Adrenal gland (tissue), 12 donors: ENCODE measurements around the gene GCHFR. TPM values are rescaled to one million over a fixed set of nuclear protein-coding genes. Genes with fewer than 3 reads are reported as not detected.

Experiments
- DNase-seq, 7 donors: peaks; one replicate each; pipeline ENCODE4 v3.0.0-alpha.2; 2019 to 2020
- H3K27ac ChIP-seq, 5 donors: fragments of 200-600 bp; sonication (generic) in 4 of 5; 1 replicate in 3 of 5; 2 replicates in 2 of 5; pipeline versions ENCODE4 v1.5.1 to v1.8.0; 2016 to 2020; ENCODE audit warnings: mild to moderate bottlenecking in 1 of 5
- H3K27me3 ChIP-seq: fragments of 200-600 bp; 2 replicates; pipeline ENCODE4 v1.8.0; 2021
- H3K36me3 ChIP-seq, 2 donors: fragments of 200-600 bp; replicated peaks in 1 of 2; 1 replicate in 1 of 2; 2 replicates in 1 of 2; pipeline versions ENCODE4 v1.5.1 to v1.8.0; 2018 to 2022
- H3K4me1 ChIP-seq, 2 donors: fragments of 200-600 bp; replicated peaks in 1 of 2; 1 replicate in 1 of 2; 2 replicates in 1 of 2; pipeline versions ENCODE4 v1.5.1 to v1.8.0; 2018 to 2021
- H3K4me3 ChIP-seq, 4 donors: fragments of 200-600 bp; sonication (generic) in 3 of 4; one replicate each; pipeline ENCODE4 v1.5.1; 2016 to 2018
- H3K9me3 ChIP-seq, 3 donors: fragments of 200-600 bp; sonication (generic) in 1 of 3; replicated peaks in 1 of 3; 1 replicate in 2 of 3; 2 replicates in 1 of 3; pipeline versions ENCODE4 v1.5.1 to v1.8.0; 2016 to 2021
- CTCF ChIP-seq, 6 experiments: fragments of 450-650 bp in 4 of 6; fragments of 200-600 bp in 2 of 6; sonication (generic) in 1 of 6; IDR thresholded peaks; 1 replicate in 5 of 6; 2 replicates in 1 of 6; pipeline versions ENCODE4 v1.5.1 to v1.8.0; 2016 to 2021; ENCODE audit warnings: antibody characterized with exemption in 6 of 6, mild to moderate bottlenecking in 2 of 6, moderate library complexity in 1 of 6
- POLR2A ChIP-seq, 2 donors: fragments of 450-650 bp; IDR thresholded peaks; one replicate each; pipeline ENCODE4 v1.6.1; 2017; ENCODE audit warnings: antibody characterized with exemption in 2 of 2, mild to moderate bottlenecking in 2 of 2, moderate library complexity in 1 of 2
- WGBS, 4 donors: extraction: QIAGEN DNeasy Blood & Tissue Kit in 2 of 4; methylation state at CpG; one replicate each; pipeline versions ENCODE4 v1.1.5 to v1.1.7; 2013 to 2017; 5-methylcytosine and 5-hydroxymethylcytosine counted together
- intact Hi-C, 2 donors: fragments of 100-400 bp; cut with DNase I; formaldehyde crosslinking; loops; one replicate each; pipeline versions ENCODE4 v1.14.1 to v1.15.0; 2022 to 2023
- polyA plus RNA-seq, 3 donors: library from polyadenylated mRNA; stranded (reverse); fragments of 200-250 nt in 2 of 3; fragments of 350-450 nt in 1 of 3; fragmentation: Illumina TruSeq in 1 of 3; extraction: RNeasy Lipid Tissue Mini Kit (QIAGEN cat#74804) in 1 of 3; gene quantifications; one replicate each; pipeline ENCODE4 v1.2.3, GENCODE V29; 2013 to 2014
- total RNA-seq, 9 donors: library from RNA; depleted of rRNA in 4 of 9; stranded (reverse); fragments of >200 nt in 4 of 9; fragments of 120-200 nt in 1 of 9; fragmentation: NEBNext Ultra II Directional in 1 of 9; extraction: Animal tissue kit (Norgen Biotek cat#: 25700) in 1 of 9; gene quantifications; one replicate each; pipeline versions ENCODE4 v1.1.0 to v1.2.4, GENCODE V29; 2013 to 2023
- donor health status: healthy with polysubstance abuse.
- donor health status: Bipolar disorder and iron deficiency.
- donor health status: DM: yes; HTN: yes; CAD: no.
- donor health status: DM: no; HTN: no; CAD: no.
- donor health status: DM: no; HTN: no; CAD: no.
- donor health status: DM: yes; HTN: yes; CAD: no.

Gene GCHFR
- total and polyA plus RNA-seq, 12 donors: 6.1 to 77.3 (median 20.1) TPM

- WGBS, 4 donors: 77 to 89% (median 84%) methylated on average over 3 of the region's 3 CpGs
- Histone ChIP-seq H3K4me1 (no peaks in the 10 kb centered on the region), H3K9me3 (no peaks in the 10 kb centered on the region), H3K4me3 (no peak overlapping the region), H3K27me3 (no peaks in the 10 kb centered on the region), H3K27ac (no peak overlapping the region), H3K36me3 (peaks cover 0 to 9% of the 10 kb centered on the region in 2 donors)
- no peak for DNase-seq
- TF ChIP-seq POLR2A (IDR thresholded peaks at IDR 0.05) (no peak), CTCF (IDR thresholded peaks at IDR 0.05) (no peak)
- intact Hi-C loops: no loop called here
Measured at GRCh38 chr15:40731034-40731433, 32.8 kb upstream of the GCHFR start.

- intact Hi-C loops: no loop called here
- H3K9me3 ChIP-seq: no peaks in the 10 kb centered on the region
- no peaks in the 10 kb centered on the region for H3K4me1 ChIP-seq
- TF ChIP-seq POLR2A (IDR thresholded peaks at IDR 0.05) (no peak), CTCF (IDR thresholded peaks at IDR 0.05) (no peak)
- no peaks in the 10 kb centered on the region for H3K27me3 ChIP-seq
- no peak overlapping the region for H3K27ac ChIP-seq
- no peak overlapping the region for H3K4me3 ChIP-seq
- H3K36me3 ChIP-seq: peaks cover 0 to 62% of the 10 kb centered on the region in 2 donors
- WGBS, 4 donors: 83 to 91% (median 91%) methylated on average over 3 to 4 of the region's 4 CpGs
- no peak for DNase-seq
Measured at GRCh38 chr15:40736575-40736974, 27.3 kb upstream of the GCHFR start.

GRCh38 chr15:40737048-40737447 is 26.8 kb upstream of the GCHFR start:
- no peaks in the 10 kb centered on the region for H3K27me3 ChIP-seq
- intact Hi-C loops: no loop called here
- H3K36me3 ChIP-seq: peaks cover 0 to 66% of the 10 kb centered on the region in 2 donors
- WGBS, 4 donors: 84 to 94% (median 88%) methylated on average over 3 of the region's 3 CpGs
- no peak overlapping the region for H3K27ac ChIP-seq
- no peaks in the 10 kb centered on the region for H3K4me1 ChIP-seq
- DNase-seq: peak in 1 of 7 donors; percentile 21
- TF ChIP-seq CTCF (IDR thresholded peaks at IDR 0.05) (no peak), POLR2A (IDR thresholded peaks at IDR 0.05) (no peak)
- no peak overlapping the region for H3K4me3 ChIP-seq
- no peaks in the 10 kb centered on the region for H3K9me3 ChIP-seq

GRCh38 chr15:40739047-40739446 is 24.8 kb upstream of the GCHFR start:
- Histone ChIP-seq H3K27me3 (no peaks in the 10 kb centered on the region), H3K27ac (no peak overlapping the region), H3K9me3 (no peaks in the 10 kb centered on the region), H3K36me3 (peaks cover 0 to 86% of the 10 kb centered on the region in 2 donors), H3K4me3 (no peak overlapping the region), H3K4me1 (no peaks in the 10 kb centered on the region)
- intact Hi-C loops: no loop called here
- DNase-seq: no peak
- WGBS, 4 donors: 60 to 73% (median 67%) methylated on average over 2 of the region's 2 CpGs
- TF ChIP-seq CTCF (IDR thresholded peaks at IDR 0.05) (no peak), POLR2A (IDR thresholded peaks at IDR 0.05) (no peak)
